ENCODE results near the gene AFF2. TPM values are rescaled to one million over a fixed set of nuclear protein-coding genes. Genes with fewer than 3 reads are reported as not detected.
"Not testable (repeated sequence)": the region's sequence is repeated elsewhere in the genome, so short reads cannot be mapped to it uniquely, and the experiment has no call there.

AFF2 gene
- total and polyA plus RNA-seq, 8 donors = 0.04 to 0.93 (median 0.41) TPM

DNA sequence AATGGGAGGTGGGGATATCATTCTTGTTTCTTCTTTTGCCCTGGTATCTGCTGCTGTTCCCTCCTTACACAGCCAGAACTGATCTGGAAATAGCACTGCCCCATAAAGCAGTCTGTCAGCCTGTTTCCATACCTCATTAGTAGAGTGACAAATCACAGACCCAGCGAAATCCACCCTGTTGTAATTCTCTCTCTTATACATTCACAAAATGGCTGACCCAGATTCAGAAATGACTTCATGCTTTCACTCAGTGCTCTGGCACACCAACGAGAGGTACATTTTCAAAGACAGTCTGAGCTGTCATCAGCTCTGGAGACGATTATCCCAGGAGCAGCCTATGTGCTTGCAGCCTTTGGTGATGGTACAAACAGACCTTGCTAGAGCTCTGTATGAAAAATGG is 164.6 kb downstream of the AFF2 start:
- TF ChIP-seq, protein P1, sequence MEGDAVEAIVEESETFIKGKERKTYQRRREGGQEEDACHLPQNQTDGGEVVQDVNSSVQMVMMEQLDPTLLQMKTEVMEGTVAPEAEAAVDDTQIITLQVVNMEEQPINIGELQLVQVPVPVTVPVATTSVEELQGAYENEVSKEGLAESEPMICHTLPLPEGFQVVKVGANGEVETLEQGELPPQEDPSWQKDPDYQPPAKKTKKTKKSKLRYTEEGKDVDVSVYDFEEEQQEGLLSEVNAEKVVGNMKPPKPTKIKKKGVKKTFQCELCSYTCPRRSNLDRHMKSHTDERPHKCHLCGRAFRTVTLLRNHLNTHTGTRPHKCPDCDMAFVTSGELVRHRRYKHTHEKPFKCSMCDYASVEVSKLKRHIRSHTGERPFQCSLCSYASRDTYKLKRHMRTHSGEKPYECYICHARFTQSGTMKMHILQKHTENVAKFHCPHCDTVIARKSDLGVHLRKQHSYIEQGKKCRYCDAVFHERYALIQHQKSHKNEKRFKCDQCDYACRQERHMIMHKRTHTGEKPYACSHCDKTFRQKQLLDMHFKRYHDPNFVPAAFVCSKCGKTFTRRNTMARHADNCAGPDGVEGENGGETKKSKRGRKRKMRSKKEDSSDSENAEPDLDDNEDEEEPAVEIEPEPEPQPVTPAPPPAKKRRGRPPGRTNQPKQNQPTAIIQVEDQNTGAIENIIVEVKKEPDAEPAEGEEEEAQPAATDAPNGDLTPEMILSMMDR (IDR thresholded peaks at IDR 0.05) = no peak
- no peak for FAIRE-seq
- DNase-seq = no peak
- intact Hi-C loops (cut with DNase I) = no loop called here
- Histone ChIP-seq H3K4me1 (no peaks in the 10 kb centered on the region), H3K27me3 (no peaks in the 10 kb centered on the region), H3K27ac (no peak overlapping the region), H3K4me3 (no peak overlapping the region), H3K9me3 (no peaks in the 10 kb centered on the region), H3K36me3 (no peaks in the 10 kb centered on the region)
- 38 to 54% methylated on average over 3 of the region's 3 CpGs for WGBS, 2 donors
- no peak for ATAC-seq

DNA sequence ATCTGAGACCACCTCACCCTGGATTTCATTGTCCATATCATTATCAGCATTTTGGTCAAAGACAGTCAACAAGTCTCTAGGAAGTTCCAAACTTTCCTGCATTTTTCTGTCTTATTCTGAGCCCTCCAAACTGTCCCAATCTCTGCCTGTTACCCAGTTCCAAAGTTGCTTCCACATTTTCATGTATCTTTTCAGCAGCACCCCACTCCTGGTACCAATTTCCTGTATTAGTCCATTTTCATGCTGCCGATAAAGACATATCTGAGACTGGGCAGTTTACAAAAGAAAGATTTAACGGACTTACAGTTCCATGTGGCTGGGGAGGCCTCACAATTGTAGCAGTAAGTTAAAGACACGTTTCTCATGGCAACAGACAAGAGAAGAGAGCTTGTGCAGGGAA is 168.8 kb downstream of the AFF2 start:
- H3K4me1 ChIP-seq; FAIRE-seq; H3K4me3 ChIP-seq; H3K27me3 ChIP-seq; H3K36me3 ChIP-seq; H3K27ac ChIP-seq; intact Hi-C loops (cut with DNase I); ATAC-seq; DNase-seq; H3K9me3 ChIP-seq: not testable (repeated sequence)
- WGBS, 2 donors = 59 to 65% methylated on average over 3 of the region's 3 CpGs

DNA sequence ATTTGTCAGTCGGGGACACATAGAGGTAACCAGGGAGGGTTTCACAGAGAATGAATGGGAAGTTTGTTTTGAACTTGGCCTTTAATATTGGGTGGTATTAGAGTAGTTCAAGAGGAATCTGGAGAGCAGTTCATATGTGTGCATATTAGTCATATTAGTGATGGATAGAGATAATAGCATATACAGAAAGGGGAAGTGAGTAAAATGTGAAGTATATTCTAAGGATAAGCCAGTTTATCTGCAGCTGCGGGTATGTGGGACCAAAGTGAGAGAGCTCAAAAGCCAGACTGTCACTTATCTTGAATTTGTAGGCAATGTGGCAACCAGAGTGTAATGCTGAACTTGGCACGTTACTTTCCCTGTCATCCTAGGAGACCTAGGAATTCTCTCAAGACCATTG is 169.9 kb downstream of the AFF2 start:
- no peak overlapping the region for H3K27ac ChIP-seq
- DNase-seq (no peak), ATAC-seq (no peak), FAIRE-seq (no peak)
- H3K9me3 ChIP-seq = no peaks in the 10 kb centered on the region
- H3K36me3 ChIP-seq = no peaks in the 10 kb centered on the region
- no peak overlapping the region for H3K4me3 ChIP-seq
- 68 to 69% methylated on average over 3 of the region's 3 CpGs for WGBS, 2 donors
- H3K27me3 ChIP-seq = no peaks in the 10 kb centered on the region
- no peaks in the 10 kb centered on the region for H3K4me1 ChIP-seq
- TF ChIP-seq, protein P1 (IDR thresholded peaks at IDR 0.05) = no peak
- intact Hi-C loops (cut with DNase I) = no loop called here

DNA sequence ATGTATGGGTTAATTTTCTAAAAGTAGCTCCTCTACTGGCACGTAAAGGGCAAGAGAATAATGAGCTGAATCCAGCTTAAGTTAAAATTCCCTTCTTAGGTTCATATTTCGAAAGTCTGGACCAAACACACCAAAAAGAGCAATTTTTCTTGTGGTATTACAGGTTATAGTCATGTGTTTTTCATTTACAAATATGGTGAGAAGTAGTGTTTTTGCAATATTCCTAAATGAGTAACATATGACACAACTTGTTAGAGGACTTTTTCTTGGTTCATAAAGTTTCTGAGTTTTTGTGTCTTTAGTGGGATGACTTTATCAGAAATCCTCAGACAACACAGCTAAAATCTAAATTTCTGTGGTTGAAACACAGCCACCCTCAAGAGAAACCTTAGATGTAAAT is 172.1 kb downstream of the AFF2 start:
- Histone ChIP-seq H3K4me1 (no peaks in the 10 kb centered on the region), H3K4me3 (no peak overlapping the region), H3K9me3 (no peaks in the 10 kb centered on the region), H3K27ac (no peak overlapping the region), H3K36me3 (no peaks in the 10 kb centered on the region), H3K27me3 (no peaks in the 10 kb centered on the region)
- no peak for ATAC-seq
- 44 to 45% methylated on average over 2 of the region's 2 CpGs for WGBS, 2 donors
- TF ChIP-seq, protein P1 (IDR thresholded peaks at IDR 0.05) = no peak
- intact Hi-C loops (cut with DNase I) = no loop called here
- FAIRE-seq = no peak
- DNase-seq = no peak

DNA sequence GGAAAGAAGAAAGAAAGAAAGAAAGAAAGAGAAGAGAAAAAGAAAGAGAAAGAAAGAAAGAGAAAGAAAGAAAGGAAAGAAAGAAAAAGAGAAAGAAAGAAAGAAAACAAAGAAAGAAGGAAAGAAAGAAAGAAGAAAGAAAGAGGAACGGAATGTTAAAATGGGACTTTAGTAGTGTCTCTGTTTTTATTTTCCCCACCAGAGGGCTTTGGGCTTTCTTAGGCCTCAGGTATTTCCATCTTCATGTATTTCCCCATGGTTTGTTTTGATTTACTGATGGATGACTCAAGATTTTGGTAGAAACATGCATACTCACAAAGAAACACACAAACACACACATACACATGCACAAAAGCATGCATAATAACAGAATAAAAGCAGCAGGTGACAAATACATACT is 181.2 kb downstream of the AFF2 start:
- intact Hi-C loops (cut with DNase I) = no loop called here
- no peaks in the 10 kb centered on the region for H3K36me3 ChIP-seq
- 86% methylated on average over 1 of the region's 1 CpG for WGBS, 2 donors
- ATAC-seq (no peak), DNase-seq (no peak), FAIRE-seq (no peak)
- no peaks in the 10 kb centered on the region for H3K27me3 ChIP-seq
- H3K27ac ChIP-seq = no peak overlapping the region
- TF ChIP-seq, protein P1 (IDR thresholded peaks at IDR 0.05) = no peak
- no peaks in the 10 kb centered on the region for H3K9me3 ChIP-seq
- H3K4me1 ChIP-seq = no peaks in the 10 kb centered on the region
- no peak overlapping the region for H3K4me3 ChIP-seq

DNA sequence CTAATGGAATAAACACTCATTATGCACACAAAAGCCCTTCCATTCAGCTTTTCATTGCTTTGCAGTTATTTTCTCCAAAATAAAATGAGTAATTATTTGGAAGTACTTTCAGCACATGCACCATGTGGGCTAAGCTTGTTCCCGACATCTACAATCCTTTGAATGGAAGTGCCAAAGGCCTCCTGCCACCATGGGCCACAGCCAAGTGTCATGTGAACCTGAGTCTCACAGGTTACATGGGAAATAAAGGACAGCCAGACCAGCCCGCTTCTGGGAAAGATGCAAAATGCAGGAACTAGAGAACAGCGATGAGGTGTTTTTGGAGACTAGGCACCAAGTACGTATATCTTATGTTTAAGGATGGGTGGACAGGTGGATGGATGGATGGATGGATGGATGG is 181.8 kb downstream of the AFF2 start:
- intact Hi-C loops (cut with DNase I) = no loop called here
- TF ChIP-seq, protein P1 (IDR thresholded peaks at IDR 0.05) = no peak
- 74 to 85% methylated on average over 4 of the region's 4 CpGs for WGBS, 2 donors
- Histone ChIP-seq H3K4me1 (no peaks in the 10 kb centered on the region), H3K36me3 (no peaks in the 10 kb centered on the region), H3K27me3 (no peaks in the 10 kb centered on the region), H3K27ac (no peak overlapping the region), H3K9me3 (no peaks in the 10 kb centered on the region), H3K4me3 (no peak overlapping the region)
- ATAC-seq = no peak
- no peak for DNase-seq
- FAIRE-seq = no peak
